Left lung (tissue), 10 donors: ENCODE data around the gene C2orf81. TPM values are rescaled to one million over a fixed set of nuclear protein-coding genes. Genes with fewer than 3 reads are reported as not detected.

Experiments used
- ATAC-seq: fragments of 200-7000 bp; cut with Tn5 transposase; one replicate; pipeline ENCODE4 v1.9.1; 2020; ENCODE audit warnings: moderate library complexity
- DNase-seq, 4 donors: peaks; one replicate each; pipeline ENCODE4 v3.0.0-alpha.2; 2013 to 2020
- H3K27ac ChIP-seq, 2 donors: fragments of 200-600 bp; sonication (generic) in 1 of 2; one replicate each; pipeline versions ENCODE4 v1.5.0 to v1.8.0; 2020 to 2021
- H3K27me3 ChIP-seq, 2 donors: fragments of 200-600 bp; sonication (generic) in 1 of 2; one replicate each; pipeline versions ENCODE4 v1.5.0 to v1.8.0; 2020 to 2021
- H3K36me3 ChIP-seq, 2 donors: fragments of 200-600 bp; sonication (generic) in 1 of 2; one replicate each; pipeline versions ENCODE4 v1.5.0 to v1.8.0; 2020 to 2021
- H3K4me1 ChIP-seq, 2 donors: fragments of 200-600 bp; one replicate each; pipeline ENCODE4 v1.8.0; 2021
- H3K4me3 ChIP-seq, 2 donors: fragments of 200-600 bp; sonication (generic) in 1 of 2; one replicate each; pipeline versions ENCODE4 v1.5.0 to v1.8.0; 2020 to 2021; ENCODE audit warnings: mild to moderate bottlenecking in 1 of 2
- H3K9me3 ChIP-seq, 2 donors: fragments of 200-600 bp; sonication (generic) in 1 of 2; one replicate each; pipeline versions ENCODE4 v1.5.0 to v1.8.0; 2020 to 2021
- intact Hi-C, 2 donors: fragments of 100-400 bp; cut with DNase I; formaldehyde crosslinking; loops; one replicate each; pipeline versions ENCODE4 v1.11.2 to v1.14.2; 2022
- polyA plus RNA-seq, 6 donors: library from polyadenylated mRNA; unstranded; fragments of 120-200 nt; gene quantifications; one replicate each; pipeline ENCODE4 v1.2.1, GENCODE V29; 2013; ENCODE audit not compliant: insufficient read length in 6 of 6
- total RNA-seq, 2 donors: library from RNA; stranded (reverse); fragmentation: NEBNext Ultra II Directional; extraction: Animal tissue kit (Norgen Biotek cat#: 25700); gene quantifications; one replicate each; pipeline ENCODE4 v1.2.1, GENCODE V29; 2021
- TF ChIP-seq, protein P1 (sequence below), 2 donors: fragments of 200-600 bp; sonication (generic) in 1 of 2; IDR thresholded peaks; one replicate each; pipeline versions ENCODE4 v1.5.0 to v1.8.0; 2021; ENCODE audit warnings: antibody characterized with exemption in 2 of 2
- donor health status: DM: no; HTN: yes; CAD: no.
- donor health status: DM: no; HTN: no; CAD: no.

The C2orf81 gene
- total and polyA plus RNA-seq, 8 donors: 2.8 to 5.7 (median 5.0) TPM

- TF ChIP-seq, protein P1, sequence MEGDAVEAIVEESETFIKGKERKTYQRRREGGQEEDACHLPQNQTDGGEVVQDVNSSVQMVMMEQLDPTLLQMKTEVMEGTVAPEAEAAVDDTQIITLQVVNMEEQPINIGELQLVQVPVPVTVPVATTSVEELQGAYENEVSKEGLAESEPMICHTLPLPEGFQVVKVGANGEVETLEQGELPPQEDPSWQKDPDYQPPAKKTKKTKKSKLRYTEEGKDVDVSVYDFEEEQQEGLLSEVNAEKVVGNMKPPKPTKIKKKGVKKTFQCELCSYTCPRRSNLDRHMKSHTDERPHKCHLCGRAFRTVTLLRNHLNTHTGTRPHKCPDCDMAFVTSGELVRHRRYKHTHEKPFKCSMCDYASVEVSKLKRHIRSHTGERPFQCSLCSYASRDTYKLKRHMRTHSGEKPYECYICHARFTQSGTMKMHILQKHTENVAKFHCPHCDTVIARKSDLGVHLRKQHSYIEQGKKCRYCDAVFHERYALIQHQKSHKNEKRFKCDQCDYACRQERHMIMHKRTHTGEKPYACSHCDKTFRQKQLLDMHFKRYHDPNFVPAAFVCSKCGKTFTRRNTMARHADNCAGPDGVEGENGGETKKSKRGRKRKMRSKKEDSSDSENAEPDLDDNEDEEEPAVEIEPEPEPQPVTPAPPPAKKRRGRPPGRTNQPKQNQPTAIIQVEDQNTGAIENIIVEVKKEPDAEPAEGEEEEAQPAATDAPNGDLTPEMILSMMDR (IDR thresholded peaks at IDR 0.05): no peak
- peaks cover 4 to 35% of the 10 kb centered on the region in 2 donors for H3K4me1 ChIP-seq
- H3K27ac ChIP-seq: no peak overlapping the region
- H3K27me3 ChIP-seq: peaks cover 0 to 26% of the 10 kb centered on the region in 2 donors
- H3K4me3 ChIP-seq: no peak overlapping the region
- DNase-seq: no peak
- intact Hi-C loops: no loop called here
- no peak for ATAC-seq
- H3K36me3 ChIP-seq: no peaks in the 10 kb centered on the region
- H3K9me3 ChIP-seq: no peaks in the 10 kb centered on the region
These were observed 2.1 kb downstream of the C2orf81 start for GRCh38 chr2:74419345-74419744.

GRCh38 chr2:74418312-74418711, 3.1 kb downstream of the C2orf81 start:
- peaks cover 4 to 36% of the 10 kb centered on the region in 2 donors for H3K4me1 ChIP-seq
- no peak overlapping the region for H3K4me3 ChIP-seq
- ATAC-seq (no peak), DNase-seq (no peak)
- peaks cover 0 to 36% of the 10 kb centered on the region in 2 donors for H3K27me3 ChIP-seq
- H3K9me3 ChIP-seq: no peaks in the 10 kb centered on the region
- intact Hi-C loops: no loop called here
- TF ChIP-seq, protein P1 (IDR thresholded peaks at IDR 0.05): no peak
- no peak overlapping the region for H3K27ac ChIP-seq
- H3K36me3 ChIP-seq: no peaks in the 10 kb centered on the region

GRCh38 chr2:74417763-74418162, 3.7 kb downstream of the C2orf81 start:
- DNase-seq (no peak), ATAC-seq (no peak)
- Histone ChIP-seq H3K4me1 (peaks cover 4 to 36% of the 10 kb centered on the region in 2 donors), H3K36me3 (no peaks in the 10 kb centered on the region), H3K27ac (no peak overlapping the region), H3K4me3 (no peak overlapping the region), H3K9me3 (no peaks in the 10 kb centered on the region), H3K27me3 (peaks cover 0 to 36% of the 10 kb centered on the region in 2 donors)
- intact Hi-C loops: no loop called here
- TF ChIP-seq, protein P1 (IDR thresholded peaks at IDR 0.05): no peak

- TF ChIP-seq, protein P1 (IDR thresholded peaks at IDR 0.05): no peak
These were observed 4.2 kb downstream of the C2orf81 start for GRCh38 chr2:74417197-74417596.

DNA sequence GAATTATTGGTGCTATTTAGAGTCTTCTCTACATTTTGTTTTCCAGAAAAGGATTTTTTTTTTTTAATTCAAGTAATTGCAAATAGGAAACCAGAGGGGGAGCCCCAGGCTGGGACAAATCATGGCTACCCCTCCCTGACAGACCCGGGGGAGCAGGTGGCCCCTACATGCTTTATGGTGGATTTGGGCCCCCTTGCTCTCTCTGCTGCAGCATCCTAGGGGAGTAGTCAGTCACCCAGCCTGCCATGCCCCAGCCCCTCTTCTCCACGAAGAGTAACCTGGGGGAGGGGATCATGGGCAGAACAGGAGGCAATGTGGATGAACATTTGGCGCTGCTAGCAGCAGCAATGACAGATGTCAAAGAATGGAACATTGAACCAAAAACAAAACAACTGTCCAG, 4.6 kb downstream of the C2orf81 start:
- H3K4me3 ChIP-seq: no peak overlapping the region
- no peak for DNase-seq
- H3K27ac ChIP-seq: no peak overlapping the region
- H3K9me3 ChIP-seq: no peaks in the 10 kb centered on the region
- ATAC-seq: no peak
- H3K36me3 ChIP-seq: no peaks in the 10 kb centered on the region
- H3K27me3 ChIP-seq: peaks cover 0 to 30% of the 10 kb centered on the region in 2 donors
- H3K4me1 ChIP-seq: peaks cover 4 to 29% of the 10 kb centered on the region in 2 donors
- intact Hi-C loops: no loop called here
- TF ChIP-seq, protein P1 (IDR thresholded peaks at IDR 0.05): no peak

More at GRCh38 chr2:74417197-74417596, 4.2 kb downstream of the C2orf81 start:
- DNase-seq (no peak), ATAC-seq (no peak)
- no peaks in the 10 kb centered on the region for H3K9me3 ChIP-seq
- peaks cover 4 to 33% of the 10 kb centered on the region in 2 donors for H3K4me1 ChIP-seq
- H3K27me3 ChIP-seq: peaks cover 0 to 34% of the 10 kb centered on the region in 2 donors
- no peak overlapping the region for H3K4me3 ChIP-seq
- H3K27ac ChIP-seq: no peak overlapping the region
- intact Hi-C loops: no loop called here
- no peaks in the 10 kb centered on the region for H3K36me3 ChIP-seq
